Activated naive CD4-positive, alpha-beta T cell treated with anti-CD3 and anti-CD28 coated beads, Interleukin-2, amount 50 U/mL, for 24 hours (primary cell): Measurements from ENCODE around the gene CREB5.

Experiments used
- H3K27ac Mint-ChIP-seq: one replicate; pipeline ENCODE4 v1.8.0; 2021; ENCODE audit warnings: mild to moderate bottlenecking, mixed read lengths
- H3K27me3 Mint-ChIP-seq: one replicate; pipeline ENCODE4 v1.8.0; 2021; ENCODE audit warnings: mixed read lengths
- H3K36me3 Mint-ChIP-seq: one replicate; pipeline ENCODE4 v1.8.0; 2021; ENCODE audit warnings: mixed read lengths
- H3K4me1 Mint-ChIP-seq: one replicate; pipeline ENCODE4 v1.8.0; 2021; ENCODE audit warnings: mixed read lengths
- H3K4me3 Mint-ChIP-seq: one replicate; pipeline ENCODE4 v1.8.0; 2021; ENCODE audit warnings: mild to moderate bottlenecking, mixed read lengths
- H3K9me3 Mint-ChIP-seq: one replicate; pipeline ENCODE4 v1.8.0; 2021; ENCODE audit warnings: mixed read lengths

The CREB5 gene

GRCh38 chr7:28500138-28500537 lies 87.8 kb downstream of the CREB5 start:
- Mint-ChIP-seq H3K4me3 (no peak overlapping the region), H3K27ac (no peak overlapping the region), H3K27me3 (peaks cover 11% of the 10 kb centered on the region), H3K4me1 (no peaks in the 10 kb centered on the region), H3K36me3 (no peaks in the 10 kb centered on the region), H3K9me3 (no peaks in the 10 kb centered on the region)

GRCh38 chr7:28502408-28502807 lies 90.1 kb downstream of the CREB5 start:
- Mint-ChIP-seq H3K9me3 (no peaks in the 10 kb centered on the region), H3K27me3 (peaks cover 16% of the 10 kb centered on the region), H3K4me3 (no peak overlapping the region), H3K27ac (no peak overlapping the region), H3K36me3 (no peaks in the 10 kb centered on the region), H3K4me1 (no peaks in the 10 kb centered on the region)

DNA sequence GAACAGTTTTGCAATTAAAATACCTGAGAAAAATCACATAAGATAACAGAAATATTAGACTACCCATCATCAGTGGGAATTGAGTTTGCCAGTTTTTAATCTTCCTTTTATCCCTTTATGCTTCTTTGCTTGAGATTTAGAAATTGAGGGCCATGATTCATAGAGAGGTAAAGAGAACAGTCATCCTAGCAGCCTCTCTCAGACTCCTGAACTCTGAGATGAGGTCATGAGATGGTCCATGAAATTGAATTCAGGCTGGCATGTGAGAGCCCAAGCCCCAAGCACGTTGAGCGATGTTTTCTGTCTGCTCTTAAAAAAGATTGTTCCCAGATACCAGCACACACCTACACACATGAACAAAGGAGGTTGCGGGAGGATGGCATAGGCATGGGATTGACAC lies 91.1 kb downstream of the CREB5 start:
- Mint-ChIP-seq H3K9me3 (no peaks in the 10 kb centered on the region), H3K27ac (no peak overlapping the region), H3K27me3 (peaks cover 20% of the 10 kb centered on the region), H3K4me1 (no peaks in the 10 kb centered on the region), H3K4me3 (no peak overlapping the region), H3K36me3 (no peaks in the 10 kb centered on the region)

GRCh38 chr7:28505014-28505413 lies 92.7 kb downstream of the CREB5 start:
- H3K9me3 Mint-ChIP-seq, result no peaks in the 10 kb centered on the region

GRCh38 chr7:28505867-28506266 lies 93.5 kb downstream of the CREB5 start:
- Mint-ChIP-seq H3K36me3 (no peaks in the 10 kb centered on the region), H3K27me3 (peaks cover 17% of the 10 kb centered on the region), H3K27ac (no peak overlapping the region), H3K4me3 (no peak overlapping the region), H3K9me3 (no peaks in the 10 kb centered on the region), H3K4me1 (no peaks in the 10 kb centered on the region)

More at GRCh38 chr7:28505014-28505413, 92.7 kb downstream of the CREB5 start:
- H3K27me3 Mint-ChIP-seq, result peaks cover 14% of the 10 kb centered on the region
- no peak overlapping the region for H3K4me3 Mint-ChIP-seq
- H3K36me3 Mint-ChIP-seq, result no peaks in the 10 kb centered on the region
- no peak overlapping the region for H3K27ac Mint-ChIP-seq
- no peaks in the 10 kb centered on the region for H3K4me1 Mint-ChIP-seq

- Mint-ChIP-seq H3K27me3 (peaks cover 20% of the 10 kb centered on the region), H3K4me1 (no peaks in the 10 kb centered on the region), H3K36me3 (no peaks in the 10 kb centered on the region), H3K4me3 (no peak overlapping the region), H3K9me3 (no peaks in the 10 kb centered on the region), H3K27ac (no peak overlapping the region)
These were observed 95.4 kb downstream of the CREB5 start for GRCh38 chr7:28507525-28508282.

DNA sequence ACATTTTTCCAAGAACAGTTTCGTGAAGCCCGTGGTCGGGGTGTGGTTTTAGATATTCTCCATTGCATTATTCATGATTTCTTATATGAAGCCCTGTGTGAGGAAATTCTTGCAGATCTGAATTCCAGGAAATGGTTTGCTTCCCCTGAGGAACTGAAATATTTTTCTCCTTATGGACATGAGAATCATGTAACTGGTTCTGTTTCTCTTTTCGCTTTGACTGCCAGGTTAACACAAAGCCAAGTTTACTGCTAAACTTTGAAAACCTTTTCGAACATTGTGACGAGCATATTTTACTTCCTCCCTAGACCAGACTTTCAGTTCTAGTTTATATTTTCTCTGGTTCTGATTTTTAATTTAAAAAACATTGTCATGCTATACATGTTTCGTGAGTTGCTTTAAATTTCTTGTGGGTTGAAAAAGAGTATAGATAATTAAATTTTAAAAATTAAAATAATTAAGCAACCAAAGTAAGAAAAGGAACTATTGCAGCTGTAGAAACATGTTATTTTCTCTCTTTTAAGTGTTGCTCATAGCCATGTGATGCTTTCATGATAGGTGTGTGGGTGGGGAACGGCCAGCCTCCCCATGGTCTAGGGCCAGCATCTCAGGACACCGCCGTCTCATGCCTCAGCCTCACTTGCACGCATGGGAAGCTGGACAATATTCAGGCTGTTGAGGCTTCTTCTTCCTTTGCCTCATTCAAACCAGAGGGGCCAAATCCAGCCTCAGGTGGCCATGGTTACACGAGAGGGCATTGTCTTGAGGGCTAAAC lies 97.1 kb downstream of the CREB5 start:
- no peak overlapping the region for H3K4me3 Mint-ChIP-seq
- H3K27me3 Mint-ChIP-seq, result peaks cover 20% of the 10 kb centered on the region
- H3K9me3 Mint-ChIP-seq, result no peaks in the 10 kb centered on the region
- H3K4me1 Mint-ChIP-seq, result no peaks in the 10 kb centered on the region
- H3K27ac Mint-ChIP-seq, result no peak overlapping the region
- H3K36me3 Mint-ChIP-seq, result no peaks in the 10 kb centered on the region

DNA sequence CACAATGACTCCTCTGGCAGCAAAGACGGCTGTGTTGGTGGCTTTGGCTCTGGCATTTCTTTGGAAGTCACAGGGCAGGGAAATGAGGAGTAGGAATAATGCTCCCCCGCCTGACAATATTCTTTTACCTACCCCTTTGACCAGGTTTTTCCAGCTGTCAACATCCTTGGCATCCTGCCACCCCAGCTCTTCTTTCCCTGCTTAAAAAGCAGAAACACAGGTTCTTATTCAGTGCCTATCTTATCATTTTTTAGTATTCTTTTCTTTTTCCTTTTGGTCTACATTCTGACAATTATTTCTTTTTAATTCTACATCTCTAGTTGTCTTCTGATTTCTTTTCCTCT lies 97.7 kb downstream of the CREB5 start:
- no peaks in the 10 kb centered on the region for H3K36me3 Mint-ChIP-seq
- no peaks in the 10 kb centered on the region for H3K4me1 Mint-ChIP-seq
- H3K27me3 Mint-ChIP-seq, result peaks cover 20% of the 10 kb centered on the region
- no peak overlapping the region for H3K4me3 Mint-ChIP-seq
- H3K27ac Mint-ChIP-seq, result no peak overlapping the region
- H3K9me3 Mint-ChIP-seq, result no peaks in the 10 kb centered on the region

DNA sequence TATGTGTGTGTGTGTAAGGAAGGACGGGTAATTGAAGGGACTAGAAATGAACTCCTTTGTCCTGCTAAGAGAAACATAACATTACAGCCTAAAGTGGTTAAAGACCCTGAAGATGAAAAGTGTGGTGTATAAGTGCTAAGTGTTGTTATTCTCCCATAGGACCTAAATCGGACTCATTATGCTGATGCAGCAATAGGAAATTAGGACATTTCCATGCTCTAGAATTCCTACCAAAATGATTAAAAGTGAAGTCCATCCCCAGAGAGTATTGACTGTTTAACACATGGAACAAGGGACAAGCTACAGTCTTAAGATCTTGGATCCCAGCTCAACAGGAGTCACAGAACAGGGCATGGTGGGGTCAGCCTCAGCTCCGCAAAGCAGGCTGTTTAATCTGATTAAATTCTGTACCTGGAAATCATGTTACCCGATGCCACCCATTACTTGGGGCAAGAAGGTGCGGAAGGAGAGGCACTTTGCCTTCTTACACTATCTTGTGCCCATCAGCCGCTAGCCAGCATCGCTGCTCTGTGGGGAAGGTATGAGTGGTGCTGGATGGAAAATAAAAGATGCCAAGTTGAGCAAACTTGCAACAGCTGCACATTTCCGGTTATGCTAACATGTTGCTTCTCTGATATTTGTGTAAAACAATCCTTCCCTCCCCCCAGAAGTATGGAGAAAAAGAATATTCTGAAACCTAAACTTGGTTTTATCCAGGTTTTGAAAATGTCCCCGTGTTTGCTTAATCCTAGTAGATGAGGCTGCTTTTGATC lies 100.5 kb downstream of the CREB5 start:
- Mint-ChIP-seq H3K4me1 (no peaks in the 10 kb centered on the region), H3K36me3 (no peaks in the 10 kb centered on the region), H3K4me3 (no peak overlapping the region), H3K27ac (no peak overlapping the region), H3K27me3 (peaks cover 18% of the 10 kb centered on the region), H3K9me3 (no peaks in the 10 kb centered on the region)

DNA sequence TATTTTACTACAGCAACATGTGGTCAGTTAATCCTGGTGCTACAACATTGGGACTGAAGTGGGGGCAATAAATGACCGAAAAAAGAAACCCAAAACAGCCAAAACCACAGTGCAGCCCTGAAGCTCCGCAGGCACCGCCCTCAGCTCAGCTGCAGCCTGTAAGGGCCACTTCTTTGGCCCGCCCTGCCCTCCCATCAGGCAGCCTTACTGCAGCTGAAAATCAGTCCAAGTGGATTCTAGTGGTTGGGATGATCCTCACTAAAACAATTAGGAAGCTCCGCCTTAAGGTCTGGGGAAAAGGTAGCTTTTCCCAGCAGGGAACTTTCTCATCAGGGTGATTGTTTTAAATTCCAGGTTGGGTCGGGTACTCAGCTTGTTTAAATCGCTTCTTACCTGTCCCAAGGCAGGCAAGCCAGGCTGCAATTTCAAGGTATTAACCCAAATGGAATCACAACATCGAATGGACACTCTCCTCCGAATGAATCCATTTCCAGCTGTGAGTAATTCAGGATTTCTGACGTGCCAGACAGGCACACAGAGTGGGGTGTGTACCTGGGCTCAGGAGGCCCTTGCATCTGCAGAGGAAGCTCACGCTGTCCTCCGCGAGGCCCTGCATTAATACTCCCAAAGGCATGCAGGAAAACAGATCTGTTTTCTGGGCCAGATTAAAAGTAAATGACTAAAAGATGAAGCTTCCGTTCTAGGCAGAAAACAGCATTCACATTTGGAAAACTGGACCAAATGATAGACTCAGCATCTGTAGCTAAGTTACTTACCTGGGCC lies 104.3 kb downstream of the CREB5 start:
- no peaks in the 10 kb centered on the region for H3K36me3 Mint-ChIP-seq
- H3K9me3 Mint-ChIP-seq, result no peaks in the 10 kb centered on the region
- H3K27me3 Mint-ChIP-seq, result peaks cover 10% of the 10 kb centered on the region
- no peaks in the 10 kb centered on the region for H3K4me1 Mint-ChIP-seq
- H3K4me3 Mint-ChIP-seq, result no peak overlapping the region
- H3K27ac Mint-ChIP-seq, result no peak overlapping the region

- Mint-ChIP-seq H3K27me3 (peaks cover 6% of the 10 kb centered on the region), H3K9me3 (no peaks in the 10 kb centered on the region), H3K4me1 (no peaks in the 10 kb centered on the region), H3K4me3 (no peak overlapping the region), H3K36me3 (no peaks in the 10 kb centered on the region), H3K27ac (no peak overlapping the region)
These were observed 104.9 kb downstream of the CREB5 start for GRCh38 chr7:28517206-28517605.

DNA sequence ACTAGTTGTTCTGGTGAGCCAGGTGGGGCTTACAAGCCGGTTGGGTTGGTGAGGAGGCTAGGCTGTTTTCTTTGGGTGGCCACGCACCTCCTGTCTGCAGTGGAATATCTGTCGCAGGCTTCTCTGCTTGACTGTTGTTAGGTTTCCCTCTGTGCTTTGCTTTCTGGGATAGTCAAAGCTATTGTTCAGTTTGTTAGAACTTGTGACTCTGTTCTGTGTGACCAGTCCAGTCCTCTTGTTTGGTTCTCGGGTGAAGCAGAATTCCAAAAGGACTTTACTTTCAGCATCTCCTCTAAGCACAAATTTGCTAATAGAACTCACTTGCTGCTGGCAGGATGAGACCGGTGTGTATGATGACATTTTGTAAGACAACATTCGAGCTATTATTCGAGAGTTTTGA lies 105.3 kb downstream of the CREB5 start:
- H3K9me3 Mint-ChIP-seq, result no peaks in the 10 kb centered on the region
- peaks cover 6% of the 10 kb centered on the region for H3K27me3 Mint-ChIP-seq
- H3K4me1 Mint-ChIP-seq, result no peaks in the 10 kb centered on the region
- no peak overlapping the region for H3K4me3 Mint-ChIP-seq
- H3K27ac Mint-ChIP-seq, result no peak overlapping the region
- no peaks in the 10 kb centered on the region for H3K36me3 Mint-ChIP-seq

DNA sequence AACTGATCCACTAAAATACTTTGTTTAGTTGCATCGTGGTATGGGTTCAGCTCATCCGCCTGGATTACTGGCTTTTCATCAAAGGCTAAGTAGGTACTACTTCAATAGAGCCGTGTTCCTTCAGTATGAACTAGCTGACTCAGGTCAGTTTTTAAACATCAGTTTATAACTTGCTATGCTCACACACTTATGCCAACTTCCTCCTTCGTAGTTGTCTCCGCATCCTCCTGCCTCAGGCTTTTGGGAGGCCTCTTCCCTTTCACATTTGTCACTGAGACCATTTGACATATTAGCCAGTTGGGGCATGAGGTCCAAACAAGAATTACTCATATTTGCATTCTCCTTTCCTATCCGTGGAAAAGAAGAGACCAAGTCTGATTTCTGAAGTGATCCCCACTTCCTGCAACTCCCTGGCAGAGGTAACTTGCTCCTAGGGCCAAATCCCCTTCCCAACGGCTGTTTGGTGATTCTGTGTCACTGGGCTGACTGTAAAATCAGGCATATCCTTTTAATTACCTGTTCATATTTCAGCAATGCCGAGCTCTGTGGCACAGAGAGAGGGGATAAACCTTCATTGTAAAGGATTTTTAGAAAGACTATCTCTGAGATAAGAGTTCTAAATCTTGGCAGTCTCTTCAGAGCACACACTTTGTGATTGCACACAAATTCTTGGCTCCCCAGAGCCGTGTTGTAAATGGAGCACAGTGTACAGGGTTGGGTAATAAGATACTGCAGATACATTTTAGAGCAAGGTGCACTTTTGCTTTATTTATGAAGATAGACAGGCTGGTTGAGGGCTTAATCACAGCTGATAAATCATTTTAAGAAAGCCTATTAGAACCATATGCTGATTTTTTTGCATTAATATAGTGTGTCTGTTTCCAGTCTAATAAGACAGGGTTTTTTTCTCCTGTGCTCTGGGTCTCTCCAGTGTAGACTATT lies 108.0 kb downstream of the CREB5 start:
- Mint-ChIP-seq H3K36me3 (no peaks in the 10 kb centered on the region), H3K4me3 (no peak overlapping the region), H3K27me3 (peaks cover 9% of the 10 kb centered on the region), H3K9me3 (no peaks in the 10 kb centered on the region), H3K27ac (no peak overlapping the region), H3K4me1 (no peaks in the 10 kb centered on the region)

DNA sequence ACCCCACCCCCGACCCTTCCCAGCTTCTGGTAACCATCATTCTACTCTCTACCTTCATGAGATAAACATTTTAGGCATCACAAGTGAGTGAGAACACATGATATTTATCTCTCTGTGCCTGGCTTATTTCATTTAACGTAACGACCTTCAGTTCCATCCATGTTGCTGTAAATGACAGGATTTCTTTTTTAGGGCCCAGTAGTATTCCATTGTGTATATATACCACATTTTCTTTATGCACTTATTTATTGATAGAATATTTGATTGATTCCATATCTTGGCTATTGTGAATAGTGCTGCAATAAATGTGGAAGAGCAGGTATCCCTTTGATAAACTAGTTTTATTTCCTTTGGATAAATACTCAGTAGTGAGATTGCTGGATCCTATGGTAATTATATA lies 112.7 kb downstream of the CREB5 start:
- no peaks in the 10 kb centered on the region for H3K4me1 Mint-ChIP-seq
- H3K27me3 Mint-ChIP-seq, result peaks cover 6% of the 10 kb centered on the region
- no peak overlapping the region for H3K4me3 Mint-ChIP-seq
- no peak overlapping the region for H3K27ac Mint-ChIP-seq
- H3K9me3 Mint-ChIP-seq, result no peaks in the 10 kb centered on the region
- no peaks in the 10 kb centered on the region for H3K36me3 Mint-ChIP-seq
